AG08395 (cell line): ENCODE data around the gene CBX6.
"Not testable (repeated sequence)": the region's sequence is repeated elsewhere in the genome, so short reads cannot be mapped to it uniquely, and the experiment has no call there.

Experiments used
- DNase-seq: peaks from one replicate; pipeline ENCODE4 v3.0.0; 2012; ENCODE audit warnings: mixed read lengths, low spot score

Gene CBX6

DNA sequence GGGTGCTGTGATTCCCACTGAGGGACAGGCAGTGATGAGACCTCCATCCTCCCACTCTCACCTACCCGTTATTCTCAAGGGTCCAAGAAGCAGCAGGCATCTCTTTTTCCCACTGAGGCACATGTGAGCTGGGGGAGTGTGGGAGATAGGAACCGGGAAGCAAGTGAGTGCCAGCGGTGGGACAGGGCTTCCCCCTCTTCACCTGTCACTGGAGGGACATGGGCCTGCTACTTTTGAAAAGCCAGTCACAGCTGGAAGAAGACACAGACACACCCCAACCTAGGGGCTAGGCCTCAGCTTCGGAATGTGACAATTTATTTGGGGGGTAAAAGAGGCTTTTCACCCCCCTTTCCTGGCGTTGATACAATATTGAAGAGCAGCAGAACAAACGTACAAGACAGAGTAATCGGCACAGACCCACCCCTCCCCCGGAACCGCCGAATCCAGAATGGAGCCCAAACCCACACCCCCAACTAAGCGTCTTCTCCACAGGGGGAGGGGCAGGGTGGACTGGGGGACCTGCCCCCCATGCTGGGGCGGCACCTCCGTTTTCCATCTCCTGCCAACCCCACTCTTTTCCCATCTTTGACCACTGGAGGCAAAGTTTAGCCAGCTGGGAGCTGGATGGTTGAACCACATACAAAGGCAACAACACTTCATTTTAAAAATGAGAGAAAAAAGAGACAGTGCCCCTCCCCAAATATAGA, 10.7 kb downstream of the CBX6 start:
- DNase-seq = no peak

DNA sequence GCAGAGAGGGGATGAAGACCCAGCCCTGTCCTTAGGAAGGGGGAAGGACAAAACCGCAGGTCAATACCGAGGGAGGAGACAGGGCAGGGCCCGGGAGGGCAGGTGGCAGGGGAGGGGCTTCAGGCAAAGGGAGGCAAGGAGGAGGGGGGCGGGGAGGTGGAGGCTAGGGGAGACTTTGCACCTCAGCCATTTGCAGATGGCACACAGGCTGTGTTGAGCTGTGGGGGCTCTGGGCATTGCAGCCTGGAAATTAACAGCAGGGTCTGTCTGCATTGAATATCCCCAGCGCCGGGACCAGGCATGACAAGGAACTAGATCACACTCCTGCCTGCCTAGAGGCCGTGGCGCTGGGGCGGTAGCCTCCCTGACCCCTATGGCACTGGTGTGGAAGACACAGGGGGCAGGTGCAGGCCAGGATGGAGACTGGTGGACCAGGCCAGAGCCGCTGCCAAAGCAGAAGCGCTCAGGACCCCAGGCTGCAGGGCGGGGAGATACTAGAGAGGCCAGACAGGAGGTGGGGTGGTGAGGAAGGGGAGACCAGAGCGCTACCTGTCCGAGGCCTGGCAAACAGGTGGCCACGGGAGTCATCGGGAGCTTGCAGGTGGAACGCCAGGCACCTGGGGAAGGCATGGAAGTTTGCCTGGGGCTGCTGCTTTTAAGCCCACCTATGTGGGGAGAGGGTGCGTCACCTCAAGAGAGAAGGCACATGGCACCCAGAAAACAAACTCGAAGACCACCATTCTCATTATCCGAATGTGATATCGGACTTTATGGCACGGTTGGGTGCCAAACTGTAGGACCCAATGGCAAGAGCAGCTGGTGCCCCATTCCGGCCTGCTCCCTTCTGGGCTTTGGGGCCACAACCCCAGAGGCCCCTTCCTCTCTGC, 11.5 kb downstream of the CBX6 start:
- no peak for DNase-seq

DNA sequence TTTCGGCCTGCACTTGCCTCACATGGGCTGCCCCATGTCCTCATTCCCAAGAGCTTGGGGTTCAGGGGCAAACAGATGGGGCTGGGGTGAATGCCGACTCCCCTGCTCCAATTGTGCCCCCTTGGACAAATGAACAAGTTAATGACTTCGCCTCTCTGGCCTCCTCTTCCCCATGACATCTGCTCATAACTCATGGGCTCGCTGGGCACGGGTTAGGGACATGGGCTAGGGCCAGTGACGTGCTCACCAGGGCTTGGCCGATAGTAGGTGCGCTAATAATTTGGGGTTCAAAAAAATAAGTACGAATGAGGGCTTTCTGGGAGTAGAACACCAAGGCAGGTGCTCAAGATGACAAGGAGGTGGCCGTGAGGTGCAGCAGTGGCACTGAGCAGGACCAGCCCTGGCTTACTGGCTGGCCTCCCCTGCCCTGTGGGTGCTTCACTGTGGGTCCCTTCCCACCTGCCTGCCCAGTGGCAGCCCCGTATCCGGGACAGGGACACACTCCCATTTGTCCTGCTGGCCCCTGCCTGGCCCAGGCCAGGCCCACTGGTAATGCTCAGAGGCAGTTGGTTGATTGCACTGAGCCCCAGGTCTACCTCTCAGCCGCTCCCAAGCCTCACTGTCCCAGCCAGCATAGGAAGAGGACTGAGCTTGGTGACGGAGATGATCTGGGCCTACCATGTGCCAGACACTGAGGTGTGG, 12.3 kb downstream of the CBX6 start:
- DNase-seq = no peak

DNA sequence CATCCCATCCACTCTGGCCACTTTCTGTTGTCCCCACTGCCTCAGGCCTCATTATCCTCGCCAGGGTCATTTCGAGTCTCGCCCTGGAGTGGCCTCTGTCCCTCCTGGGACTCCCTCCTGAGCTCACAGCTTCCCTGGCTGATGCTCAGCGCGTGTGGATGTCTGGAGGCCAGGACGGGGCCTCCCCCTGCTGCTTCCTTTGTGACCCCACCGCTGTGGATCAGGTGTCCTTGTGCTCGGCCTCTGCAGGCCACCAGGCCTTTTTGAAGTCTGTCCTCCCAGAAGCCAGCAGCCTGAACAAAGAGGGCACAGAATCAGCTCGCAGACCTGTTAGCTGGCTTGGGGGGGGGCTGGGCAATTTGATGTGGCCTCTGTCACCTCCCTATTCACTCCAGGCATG, 13.5 kb downstream of the CBX6 start:
- no peak for DNase-seq

GRCh38 chr22:38854476-38854875, 17.5 kb downstream of the CBX6 start:
- not testable (repeated sequence) for DNase-seq

DNA sequence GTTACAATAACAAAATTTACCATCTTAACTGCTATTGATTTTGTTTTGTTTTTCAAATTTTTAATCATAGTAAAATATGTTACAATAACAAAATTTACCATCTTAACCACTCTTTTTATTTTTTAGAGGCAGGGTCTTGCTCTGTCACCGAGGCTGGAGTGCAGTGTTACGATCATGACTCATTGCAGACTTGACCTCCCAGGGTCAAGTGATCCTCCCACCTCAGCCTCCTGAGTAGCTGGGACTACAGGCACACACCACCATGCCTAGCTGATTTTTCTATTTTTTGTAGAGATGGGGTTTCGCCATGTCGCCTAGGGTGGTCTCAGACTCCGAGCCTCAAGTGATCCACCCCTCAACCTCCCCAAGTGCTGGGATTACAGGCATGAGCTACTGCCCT, 18.1 kb downstream of the CBX6 start:
- DNase-seq = not testable (repeated sequence)

DNA sequence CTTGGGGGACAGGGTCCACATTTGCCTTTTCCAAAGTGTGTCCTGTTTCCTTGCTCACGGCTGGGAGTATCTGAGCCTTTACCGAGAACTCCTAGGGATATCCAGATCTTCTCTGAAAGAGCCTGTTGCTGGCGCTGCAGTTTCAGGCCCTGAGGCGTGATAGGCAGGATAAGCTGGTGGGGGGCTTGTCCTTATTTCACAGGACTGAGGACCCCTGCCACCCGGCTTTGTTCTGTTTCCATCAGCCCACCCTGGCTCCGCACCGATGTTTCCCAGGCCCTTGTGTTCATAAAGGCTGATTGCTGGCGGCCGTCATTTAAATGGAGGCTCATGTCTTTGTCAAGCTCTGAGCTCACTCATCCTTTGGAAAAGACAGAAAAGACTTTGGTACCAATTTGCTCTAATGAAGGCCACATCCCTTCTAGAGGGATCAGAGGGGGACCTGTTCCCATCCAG, 18.8 kb downstream of the CBX6 start:
- no peak for DNase-seq

GRCh38 chr22:38852522-38852921, 19.5 kb downstream of the CBX6 start:
- no peak for DNase-seq

GRCh38 chr22:38850941-38851849, 20.8 kb downstream of the CBX6 start:
- DNase-seq = peak; percentile 80

GRCh38 chr22:38850399-38850798, 21.6 kb downstream of the CBX6 start:
- DNase-seq = no peak

- no peak for DNase-seq
Measured at GRCh38 chr22:38849811-38850210, 22.2 kb downstream of the CBX6 start.

DNA sequence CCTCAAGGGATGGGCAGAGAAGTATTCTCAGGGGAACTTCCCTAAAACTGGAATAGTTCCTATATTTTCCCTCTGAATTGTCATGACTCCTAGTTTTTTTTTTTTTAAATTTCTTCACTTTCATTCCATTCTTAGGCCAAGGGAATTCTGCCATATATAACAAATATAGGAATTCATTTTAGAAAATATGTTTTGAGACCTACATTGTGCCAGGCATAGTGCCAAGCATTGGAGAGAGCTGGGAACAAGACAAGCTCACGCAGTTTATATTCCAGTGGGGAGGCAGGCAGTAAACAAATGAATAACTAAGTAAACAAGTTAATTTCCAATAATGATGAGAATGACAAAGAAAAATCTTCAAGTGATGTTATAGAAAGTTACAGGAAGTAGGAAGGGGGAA, 25.6 kb downstream of the CBX6 start:
- no peak for DNase-seq

- peak; percentile 20 for DNase-seq
Measured at GRCh38 chr22:38845004-38845740, 26.8 kb downstream of the CBX6 start.

DNA sequence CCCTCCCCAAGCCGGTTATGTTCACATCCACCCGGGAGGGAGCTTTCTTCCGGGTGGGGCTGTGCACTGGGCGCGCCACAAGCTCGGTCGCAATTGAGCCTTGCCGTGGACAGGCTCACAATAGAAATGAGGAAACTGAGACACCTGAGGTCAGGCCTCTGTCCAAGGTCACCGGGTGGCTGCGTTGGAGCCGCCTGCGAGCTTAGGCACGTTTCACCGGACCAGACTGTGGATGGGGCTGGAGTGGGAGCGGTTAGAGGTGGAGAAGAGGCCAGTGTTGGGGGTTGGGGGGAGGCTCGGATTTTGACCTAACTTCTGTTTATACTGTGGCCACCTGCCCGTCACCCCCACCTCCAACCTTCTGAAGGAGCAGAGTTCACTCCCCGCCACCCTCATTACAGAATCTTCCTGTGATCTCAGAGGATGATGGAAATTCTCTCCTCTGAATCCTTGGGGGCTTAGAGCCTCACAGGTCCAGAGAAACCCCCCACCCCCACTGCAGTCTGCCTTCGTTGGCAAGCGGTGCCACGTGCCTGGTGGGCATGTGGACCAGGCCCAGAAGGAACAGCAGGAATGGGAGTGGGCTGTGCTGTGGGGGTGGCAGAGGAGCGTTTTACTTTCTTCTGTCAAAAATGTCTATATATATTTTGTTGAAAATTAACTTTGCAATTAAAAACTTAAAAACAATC, 27.6 kb downstream of the CBX6 start:
- DNase-seq = no peak

DNA sequence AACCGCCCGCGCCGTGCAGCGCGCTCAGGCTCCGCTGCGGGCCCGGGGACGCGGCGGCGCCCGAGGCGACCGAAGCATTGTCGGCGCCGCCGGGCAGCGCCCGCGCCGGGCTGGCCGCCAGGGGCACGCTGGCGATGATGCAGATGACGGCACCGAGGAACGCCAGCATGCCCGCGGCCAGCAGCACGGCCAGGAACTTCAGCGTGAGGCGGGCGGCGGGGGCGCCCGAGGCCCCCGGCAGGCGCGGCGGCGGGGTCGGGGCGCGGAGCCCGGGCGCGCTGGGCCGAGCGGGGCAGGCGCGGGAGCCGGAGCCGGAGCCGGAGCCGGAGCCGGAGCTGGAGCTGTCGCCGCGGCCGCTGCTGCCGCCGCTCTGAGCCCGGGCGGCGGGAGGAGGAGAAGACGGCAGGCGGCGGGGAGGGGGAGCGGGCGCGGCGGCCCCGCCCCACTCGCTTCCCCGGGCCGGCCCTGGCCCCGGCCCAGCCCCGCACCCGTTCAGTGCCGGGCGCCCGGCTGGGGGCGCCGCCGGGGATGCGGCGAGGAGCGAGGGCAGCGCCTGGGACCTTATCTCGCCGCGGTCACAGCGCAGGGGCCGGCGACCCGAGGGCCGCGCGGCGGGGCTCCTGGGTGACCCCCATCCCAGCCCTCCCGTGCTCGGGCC, 28.2 kb downstream of the CBX6 start, which contains the start of gene NPTXR:
Gene NPTXR (minus strand): TSS at position 372 of the 658 bp plus-strand sequence.
- DNase-seq = peak; percentile 65

DNA sequence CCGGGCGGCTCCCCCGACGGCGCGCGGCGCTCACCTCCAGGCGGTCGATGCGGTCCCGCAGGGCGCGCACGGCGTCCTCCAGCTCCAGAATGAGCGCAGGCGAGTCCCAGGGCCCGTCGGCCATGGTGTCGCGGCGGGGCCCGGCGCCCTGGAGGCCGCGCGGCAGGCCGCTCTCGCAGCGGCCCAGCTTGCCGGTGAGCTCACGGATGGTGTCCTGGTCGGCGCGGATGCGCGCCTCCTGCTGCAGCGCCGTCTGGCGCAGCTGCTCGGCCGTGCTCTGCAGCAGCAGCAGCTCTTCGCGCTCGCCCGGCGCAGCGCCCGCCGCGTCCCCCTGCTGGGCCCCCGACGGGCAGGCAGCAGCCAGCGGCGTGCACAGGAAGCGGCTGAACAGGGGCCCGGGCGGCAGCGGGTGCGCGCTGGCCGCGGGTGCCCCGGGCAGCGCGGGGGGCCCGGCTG, 28.8 kb downstream of the CBX6 start:
- peak; percentile 71 for DNase-seq

GRCh38 chr22:38842512-38843200, 29.4 kb downstream of the CBX6 start:
- no peak for DNase-seq

DNA sequence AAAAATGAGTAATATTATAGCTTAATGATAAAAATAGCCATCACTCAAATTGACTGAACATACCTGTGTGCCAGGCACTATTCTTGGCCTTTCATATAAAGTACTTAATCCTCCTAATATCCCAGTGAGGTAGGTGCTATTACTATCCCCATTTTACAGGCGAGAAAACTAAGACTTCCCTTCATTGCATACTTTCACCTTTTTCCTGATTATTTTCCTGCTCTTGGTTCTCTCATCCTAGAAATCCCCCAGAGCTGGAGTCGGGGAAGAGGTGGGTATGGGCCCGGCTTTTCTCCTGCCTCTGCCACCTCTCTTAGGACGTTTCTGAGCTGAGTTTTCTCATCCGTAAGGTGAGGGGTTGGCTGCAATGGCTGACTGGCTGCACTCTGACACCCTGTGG, 30.4 kb downstream of the CBX6 start:
- no peak for DNase-seq

- DNase-seq = no peak
Measured at GRCh38 chr22:38841211-38841610, 30.8 kb downstream of the CBX6 start.
